Lung (tissue), 12 donors: Measurements from ENCODE around the gene TPCN2. TPM values are rescaled to one million over a fixed set of nuclear protein-coding genes. Genes with fewer than 3 reads are reported as not detected.

Source experiments
- ATAC-seq: fragments of 200-7000 bp; cut with Tn5 transposase; one replicate; pipeline ENCODE4 v1.9.1; 2020; ENCODE audit warnings: moderate number of reproducible peaks; ENCODE audit not compliant: insufficient read depth, low FRiP score
- DNase-seq, 3 donors: peaks; one replicate each; pipeline ENCODE4 v3.0.0-alpha.2; 2013 to 2017
- H3K27ac ChIP-seq, 2 donors: one replicate each; pipeline ENCODE4 v1.5.1; 2013; ENCODE audit warnings: mild to moderate bottlenecking in 2 of 2, moderate library complexity in 2 of 2, control low read depth in 1 of 2, inconsistent platforms in 1 of 2, low read depth in 1 of 2, low read length in 1 of 2
- H3K27me3 ChIP-seq, 3 donors: one replicate each; pipeline ENCODE4 v1.5.1; 2013; ENCODE audit warnings: low read length in 2 of 3; ENCODE audit not compliant: control insufficient read depth in 3 of 3, insufficient read depth in 3 of 3
- H3K36me3 ChIP-seq, 4 donors: one replicate each; pipeline ENCODE4 v1.5.1; 2013; ENCODE audit warnings: low read length in 4 of 4, mild to moderate bottlenecking in 1 of 4, moderate library complexity in 1 of 4; ENCODE audit not compliant: control insufficient read depth in 4 of 4, insufficient read depth in 4 of 4
- H3K4me1 ChIP-seq, 5 donors: one replicate each; pipeline ENCODE4 v1.5.1; 2013; ENCODE audit warnings: low read length in 5 of 5, mild to moderate bottlenecking in 2 of 5, moderate library complexity in 1 of 5; ENCODE audit not compliant: control insufficient read depth in 5 of 5, insufficient read depth in 5 of 5
- H3K4me3 ChIP-seq: one replicate; pipeline ENCODE4 v1.5.1; 2013; ENCODE audit warnings: mild to moderate bottlenecking, control low read depth, moderate library complexity
- H3K9ac ChIP-seq, 2 donors: one replicate each; pipeline ENCODE4 v1.5.1; 2013; ENCODE audit warnings: low read length in 2 of 2, control low read depth in 1 of 2; ENCODE audit not compliant: insufficient read depth in 1 of 2
- H3K9me3 ChIP-seq, 4 donors: one replicate each; pipeline ENCODE4 v1.5.1; 2013; ENCODE audit warnings: low read length in 3 of 4, mild to moderate bottlenecking in 1 of 4, moderate library complexity in 1 of 4; ENCODE audit not compliant: control insufficient read depth in 4 of 4, insufficient read depth in 3 of 4
- CTCF ChIP-seq: IDR thresholded peaks from 2 replicates; pipeline ENCODE4 v1.5.1; 2012; ENCODE audit warnings: mild to moderate bottlenecking; ENCODE audit errors: control extremely low read depth, extremely low read depth
- WGBS, 2 donors: extraction: QIAGEN DNeasy Blood & Tissue Kit; methylation state at CpG; one replicate each; pipeline ENCODE4 v1.1.7; 2013; 5-methylcytosine and 5-hydroxymethylcytosine counted together
- polyA plus RNA-seq, 2 donors: library from polyadenylated mRNA; stranded (reverse); fragments of 200-250 nt; gene quantifications; one replicate each; pipeline ENCODE4 v1.2.1, GENCODE V29; 2013
- total RNA-seq, 2 donors: library from RNA; depleted of rRNA in 1 of 2; stranded (reverse); fragments of >200 nt in 1 of 2; gene quantifications; one replicate each; pipeline ENCODE4 v1.2.1, GENCODE V29; 2014 to 2021
- donor health status: control.
- donor health status: control.
- donor health status: Bipolar disorder and iron deficiency.
- donor health status: healthy.
- donor health status: DM: yes; HTN: yes; CAD: no.

Gene TPCN2
- total and polyA plus RNA-seq, 4 donors, result 10.0 to 25.0 (median 14.5) TPM

DNA sequence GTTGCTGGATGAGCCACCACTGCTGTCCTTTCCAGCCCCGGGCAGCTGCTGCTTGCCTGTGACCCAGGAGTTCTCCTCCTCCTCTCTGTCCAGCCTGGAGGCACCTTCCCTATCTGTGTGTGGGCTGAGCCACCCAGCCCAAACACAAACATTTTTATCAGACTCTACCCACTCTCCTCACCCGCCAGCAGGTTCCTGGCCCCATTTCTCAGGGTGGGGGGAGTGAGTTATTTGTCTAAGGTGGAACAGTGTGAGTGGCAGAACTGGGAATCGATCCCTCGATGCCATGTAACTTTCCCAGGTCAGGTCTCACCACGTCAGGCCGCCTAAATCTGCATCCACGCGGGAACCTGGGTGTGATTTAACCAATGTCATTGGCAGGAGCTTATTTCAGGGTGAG, 86.2 kb downstream of the TPCN2 start:
- no peak for DNase-seq
- Histone ChIP-seq H3K27me3 (no peaks in the 10 kb centered on the region), H3K4me3 (no peak overlapping the region), H3K27ac (no peak overlapping the region), H3K4me1 (peaks cover 0 to 14% (median 3%) of the 10 kb centered on the region in 5 donors), H3K9ac (no peak overlapping the region), H3K9me3 (peaks cover 0 to 6% (median 0%) of the 10 kb centered on the region in 4 donors), H3K36me3 (no peaks in the 10 kb centered on the region)
- 81 to 94% methylated on average over 8 of the region's 8 CpGs for WGBS, 2 donors
- no peak for TF ChIP-seq CTCF
- no peak for ATAC-seq

DNA sequence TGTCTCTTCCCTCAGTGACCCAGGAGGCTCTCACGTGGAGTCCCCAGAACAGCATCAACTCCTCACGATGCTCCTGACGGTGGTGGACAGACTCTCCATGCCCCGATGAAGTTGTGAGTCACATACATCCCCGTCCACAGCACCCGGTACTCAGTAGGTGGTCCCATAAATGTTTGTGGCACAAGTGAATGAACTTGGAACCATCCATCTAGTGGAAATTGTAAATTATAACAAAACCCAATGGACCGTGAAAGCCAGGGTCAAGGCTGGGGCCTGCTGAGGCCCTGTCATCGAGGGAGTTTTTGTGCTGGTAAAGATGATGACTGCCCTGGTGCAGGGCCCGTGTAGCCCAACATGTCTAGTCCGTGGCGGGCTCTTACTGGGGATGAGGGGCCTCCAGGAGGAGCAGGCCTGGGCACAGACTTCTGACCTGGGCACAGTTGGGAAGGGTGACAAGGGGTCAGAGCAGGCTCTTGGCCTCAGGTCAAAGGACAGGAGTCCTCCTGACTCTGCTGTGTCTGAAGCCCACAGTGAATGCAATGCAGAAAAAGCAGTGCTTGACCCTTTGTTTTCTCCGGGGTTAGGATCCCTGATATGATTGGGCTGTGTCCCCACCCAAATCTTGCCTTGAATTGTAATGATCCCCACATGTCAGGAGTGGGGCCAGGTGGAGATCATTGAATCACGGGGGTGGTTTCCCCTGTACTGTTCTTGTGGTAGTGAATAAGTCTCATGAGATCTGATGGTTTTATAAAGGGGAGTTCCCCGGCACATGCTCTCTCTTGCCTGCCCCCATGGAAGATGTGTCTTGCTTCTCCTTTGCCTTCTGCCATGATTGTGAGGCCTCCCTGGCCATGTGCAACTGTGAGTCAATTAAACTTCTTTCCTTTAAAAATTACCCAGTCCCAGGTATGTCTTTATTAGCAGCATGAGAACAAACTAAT, 87.0 kb downstream of the TPCN2 start:
- 87 to 88% methylated on average over 14 of the region's 14 CpGs for WGBS, 2 donors
- H3K27ac ChIP-seq, result no peak overlapping the region
- no peak for DNase-seq

GRCh38 chr11:69136471-69136870, 87.7 kb downstream of the TPCN2 start:
- no peaks in the 10 kb centered on the region for H3K27me3 ChIP-seq
- 92 to 97% methylated on average over 9 of the region's 9 CpGs for WGBS, 2 donors
- peaks cover 0 to 4% (median 0%) of the 10 kb centered on the region in 5 donors for H3K4me1 ChIP-seq
- no peak overlapping the region for H3K27ac ChIP-seq
- no peak for TF ChIP-seq CTCF
- no peaks in the 10 kb centered on the region for H3K36me3 ChIP-seq
- H3K9me3 ChIP-seq, result peaks cover 0 to 6% (median 0%) of the 10 kb centered on the region in 4 donors
- ATAC-seq (no peak), DNase-seq (no peak)
- H3K9ac ChIP-seq, result no peak overlapping the region
- no peak overlapping the region for H3K4me3 ChIP-seq

More for the DNA sequence above, 87.0 kb downstream of the TPCN2 start:
- Histone ChIP-seq H3K36me3 (no peaks in the 10 kb centered on the region), H3K9ac (no peak overlapping the region), H3K4me1 (peaks cover 0 to 11% (median 3%) of the 10 kb centered on the region in 5 donors), H3K4me3 (no peak overlapping the region), H3K9me3 (peaks cover 0 to 6% (median 0%) of the 10 kb centered on the region in 4 donors), H3K27me3 (no peaks in the 10 kb centered on the region)
- no peak for ATAC-seq
- no peak for TF ChIP-seq CTCF
